Subcutaneous preadipocyte (primary cell): Measurements from ENCODE around the gene GNPAT. TPM values are rescaled to one million over a fixed set of nuclear protein-coding genes. Genes with fewer than 3 reads are reported as not detected.

Experiments used
- small RNA-seq: library from RNA; depleted of rRNA; stranded (forward); fragments of <200 nt; gene quantifications from one replicate; pipeline ENCODE3, GENCODE V24; 2012
- total RNA-seq: library from RNA; depleted of rRNA; stranded (reverse); fragments of >200 nt; gene quantifications from 2 replicates; pipeline ENCODE4 v1.2.3, GENCODE V29; 2012

Gene GNPAT
- 41.5 and 51.8 TPM in 2 replicates for total RNA-seq

GRCh38 chr1:231240883-231241735 is at the start of gene GNPAT:
GNPAT (plus strand) TSS chr1:231241212; CDS start chr1:231241379, 167 bp downstream.

Small RNA genes within 50 kb of the gene (small RNA-seq; reads per million reads assigned to genes)
- gene RNA5SP80 = not detected

Other genes starting within 250 kb of the GNPAT start
- gene FAM89A, start 201.0 kb upstream of the GNPAT start, total RNA-seq = 4.1 and 5.5 TPM in 2 replicates
- under 0.01 TPM in 1 of 2 replicates, not detected in the other for gene TRIM67, start 79.2 kb upstream of the GNPAT start, total RNA-seq
- 10.3 and 15.6 TPM in 2 replicates for gene EXOC8, start 96.6 kb downstream of the GNPAT start, total RNA-seq
- gene SPRTN, start 97.1 kb downstream of the GNPAT start, total RNA-seq = 11.0 and 15.1 TPM in 2 replicates
- 28.3 and 44.0 TPM in 2 replicates for gene EGLN1, start 181.1 kb downstream of the GNPAT start, total RNA-seq